Activated CD4-positive, CD25-positive, alpha-beta regulatory T cell treated with anti-CD3 and anti-CD28 coated beads, Interleukin-2, amount 50 U/mL, for 72 hours (primary cell): ENCODE results near the gene AUTS2.

Experiments used
- DNase-seq: peaks from one replicate; pipeline ENCODE4 v3.0.0; 2021

AUTS2 gene

GRCh38 chr7:70047891-70048448 lies 449.7 kb downstream of the AUTS2 start:
- DNase-seq = no peak

- DNase-seq = no peak
These were observed 453.5 kb downstream of the AUTS2 start for GRCh38 chr7:70051726-70052125.

GRCh38 chr7:70052691-70053090 lies 454.4 kb downstream of the AUTS2 start:
- DNase-seq = no peak

- no peak for DNase-seq
These were observed 455.1 kb downstream of the AUTS2 start for GRCh38 chr7:70053421-70053820.

- DNase-seq = no peak
These were observed 455.7 kb downstream of the AUTS2 start for GRCh38 chr7:70053989-70054388.

- no peak for DNase-seq
These were observed 458.1 kb downstream of the AUTS2 start for GRCh38 chr7:70056363-70056762.

GRCh38 chr7:70060298-70061068 lies 462.2 kb downstream of the AUTS2 start:
- DNase-seq = no peak

- DNase-seq = no peak
These were observed 465.1 kb downstream of the AUTS2 start for GRCh38 chr7:70063371-70063770.

GRCh38 chr7:70063927-70064326 lies 465.7 kb downstream of the AUTS2 start:
- DNase-seq = no peak

- no peak for DNase-seq
These were observed 468.6 kb downstream of the AUTS2 start for GRCh38 chr7:70066844-70067243.

GRCh38 chr7:70068531-70068930 lies 470.3 kb downstream of the AUTS2 start:
- DNase-seq = no peak

- no peak for DNase-seq
These were observed 471.7 kb downstream of the AUTS2 start for GRCh38 chr7:70069977-70070376.

GRCh38 chr7:70071766-70072165 lies 473.5 kb downstream of the AUTS2 start:
- no peak for DNase-seq

- DNase-seq = no peak
These were observed 473.9 kb downstream of the AUTS2 start for GRCh38 chr7:70072220-70072619.

- DNase-seq = no peak
These were observed 478.1 kb downstream of the AUTS2 start for GRCh38 chr7:70076325-70076724.

GRCh38 chr7:70082099-70082611 lies 483.9 kb downstream of the AUTS2 start:
- no peak for DNase-seq

- DNase-seq = no peak
These were observed 493.1 kb downstream of the AUTS2 start for GRCh38 chr7:70091362-70091761.

GRCh38 chr7:70092314-70093204 lies 494.3 kb downstream of the AUTS2 start:
- DNase-seq = no peak

GRCh38 chr7:70093205-70093904 lies 495.1 kb downstream of the AUTS2 start:
- DNase-seq = no peak

- no peak for DNase-seq
These were observed 496.6 kb downstream of the AUTS2 start for GRCh38 chr7:70094831-70095230.

GRCh38 chr7:70097645-70098044 lies 499.4 kb downstream of the AUTS2 start:
- no peak for DNase-seq

GRCh38 chr7:70098133-70098561 lies 499.9 kb downstream of the AUTS2 start:
- DNase-seq = no peak
